ENCODE data around the gene TMTC1.

- TF ChIP-seq, protein P1, sequence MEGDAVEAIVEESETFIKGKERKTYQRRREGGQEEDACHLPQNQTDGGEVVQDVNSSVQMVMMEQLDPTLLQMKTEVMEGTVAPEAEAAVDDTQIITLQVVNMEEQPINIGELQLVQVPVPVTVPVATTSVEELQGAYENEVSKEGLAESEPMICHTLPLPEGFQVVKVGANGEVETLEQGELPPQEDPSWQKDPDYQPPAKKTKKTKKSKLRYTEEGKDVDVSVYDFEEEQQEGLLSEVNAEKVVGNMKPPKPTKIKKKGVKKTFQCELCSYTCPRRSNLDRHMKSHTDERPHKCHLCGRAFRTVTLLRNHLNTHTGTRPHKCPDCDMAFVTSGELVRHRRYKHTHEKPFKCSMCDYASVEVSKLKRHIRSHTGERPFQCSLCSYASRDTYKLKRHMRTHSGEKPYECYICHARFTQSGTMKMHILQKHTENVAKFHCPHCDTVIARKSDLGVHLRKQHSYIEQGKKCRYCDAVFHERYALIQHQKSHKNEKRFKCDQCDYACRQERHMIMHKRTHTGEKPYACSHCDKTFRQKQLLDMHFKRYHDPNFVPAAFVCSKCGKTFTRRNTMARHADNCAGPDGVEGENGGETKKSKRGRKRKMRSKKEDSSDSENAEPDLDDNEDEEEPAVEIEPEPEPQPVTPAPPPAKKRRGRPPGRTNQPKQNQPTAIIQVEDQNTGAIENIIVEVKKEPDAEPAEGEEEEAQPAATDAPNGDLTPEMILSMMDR (optimal IDR thresholded peaks at IDR 0.05 in 1 of 3, IDR thresholded peaks at IDR 0.05 in 1 of 3, conservative IDR thresholded peaks at IDR 0.05 in 1 of 3; ENCODE audit: extremely low read depth in 1 of 3, insufficient read depth in 2 of 3, low read length in 3 of 3) = no peak
- no peak for TF ChIP-seq EZH2 (IDR thresholded peaks at IDR 0.05; ENCODE audit: low read length)
Observed at GRCh38 chr12:29530436-29530835, 253.3 kb downstream of the TMTC1 start.
